ENCODE results near the gene NSG1. TPM values are rescaled to one million over a fixed set of nuclear protein-coding genes. Genes with fewer than 3 reads are reported as not detected.
A peak's percentile ranks its signal among the peaks of the same experiment; 100 is the strongest.

NSG1 gene
- total RNA-seq, 4 donors from 2014 or later = 0.42 to 5.1 (median 2.7) TPM

- H3K4me1 ChIP-seq = no peaks in the 10 kb centered on the region
- no peaks in the 10 kb centered on the region for H3K27me3 ChIP-seq
- intact Hi-C loops (cut with DNase I) = no loop called here
- peak in 1 of 3 experiments; percentile 37 for TF ChIP-seq CTCF (IDR thresholded peaks at IDR 0.05)
- TF ChIP-seq EP300 (IDR thresholded peaks at IDR 0.05) = no peak
- H3K27ac ChIP-seq (replicated peaks in 1 of 4) = no peak overlapping the region
- peaks cover 10 to 65% (median 29%) of the 10 kb centered on the region in 4 donors for H3K36me3 ChIP-seq
- WGBS = 72% methylated on average over 7 of the region's 7 CpGs
- DNase-seq (ENCODE audit: extremely low spot score) = no peak
- H3K4me3 ChIP-seq = no peak overlapping the region
- no peaks in the 10 kb centered on the region for H3K9me3 ChIP-seq
Measured at GRCh38 chr4:4430492-4431195, 43.7 kb downstream of the NSG1 start.

GRCh38 chr4:4432341-4433125 lies 45.6 kb downstream of the NSG1 start:
- DNase-seq (ENCODE audit: extremely low spot score) = no peak
- intact Hi-C loops (cut with DNase I) = no loop called here
- Histone ChIP-seq H3K9me3 (no peaks in the 10 kb centered on the region), H3K27ac (replicated peaks in 1 of 4) (no peak overlapping the region), H3K4me3 (no peak overlapping the region), H3K27me3 (no peaks in the 10 kb centered on the region), H3K4me1 (no peaks in the 10 kb centered on the region), H3K36me3 (peaks cover 11 to 72% (median 38%) of the 10 kb centered on the region in 4 donors)
- TF ChIP-seq POLR2A (IDR thresholded peaks at IDR 0.05; ENCODE audit: low read depth) (no peak), EP300 (IDR thresholded peaks at IDR 0.05) (no peak), POLR2AphosphoS5 (IDR thresholded peaks at IDR 0.05) (no peak), CTCF (IDR thresholded peaks at IDR 0.05) (no peak)
- 88% methylated on average over 11 of the region's 11 CpGs for WGBS

GRCh38 chr4:4433941-4434340 lies 47.0 kb downstream of the NSG1 start:
- H3K27ac ChIP-seq (replicated peaks in 1 of 4) = no peak overlapping the region
- H3K36me3 ChIP-seq = peaks cover 18 to 70% (median 40%) of the 10 kb centered on the region in 4 donors
- WGBS = 90% methylated on average over 4 of the region's 4 CpGs
- no peaks in the 10 kb centered on the region for H3K4me1 ChIP-seq
- intact Hi-C loops (cut with DNase I) = no loop called here
- no peak for DNase-seq (ENCODE audit: extremely low spot score)
- H3K27me3 ChIP-seq = no peaks in the 10 kb centered on the region
- TF ChIP-seq EP300 (IDR thresholded peaks at IDR 0.05) (no peak), POLR2AphosphoS5 (IDR thresholded peaks at IDR 0.05) (no peak), POLR2A (IDR thresholded peaks at IDR 0.05; ENCODE audit: low read depth) (no peak), CTCF (IDR thresholded peaks at IDR 0.05) (no peak)
- H3K4me3 ChIP-seq = no peak overlapping the region
- H3K9me3 ChIP-seq = no peaks in the 10 kb centered on the region

GRCh38 chr4:4436244-4436823 lies 49.4 kb downstream of the NSG1 start:
- Histone ChIP-seq H3K27ac (replicated peaks in 1 of 4) (no peak overlapping the region), H3K36me3 (peaks cover 18 to 69% (median 40%) of the 10 kb centered on the region in 4 donors), H3K4me1 (no peaks in the 10 kb centered on the region), H3K9me3 (no peaks in the 10 kb centered on the region), H3K27me3 (no peaks in the 10 kb centered on the region), H3K4me3 (no peak overlapping the region)
- intact Hi-C loops (cut with DNase I) = no loop called here
- no peak for DNase-seq (ENCODE audit: extremely low spot score)
- TF ChIP-seq CTCF (IDR thresholded peaks at IDR 0.05) (no peak), POLR2AphosphoS5 (IDR thresholded peaks at IDR 0.05) (no peak), EP300 (IDR thresholded peaks at IDR 0.05) (no peak)
- 93% methylated on average over 2 of the region's 2 CpGs for WGBS
